HL-60/S4 treated with retinoic acid at 250 ng/mL for 4 days and 3 days (cell line): Measurements from ENCODE around the gene CDAN1.

ENCODE experiments used
- in situ Hi-C: fragments of 300-500 bp; cut with MboI; formaldehyde crosslinking; loops from 2 replicates; pipeline ENCODE4 v1.7.0; 2022; ENCODE audit warnings: low sequenced_read_pairs

CDAN1 gene

GRCh38 chr15:42735382-42736165 lies 1.4 kb downstream of the CDAN1 start:
- in situ Hi-C loops = no loop called here

GRCh38 chr15:42734076-42734672 lies 2.8 kb downstream of the CDAN1 start:
- in situ Hi-C loops = no loop called here

GRCh38 chr15:42733027-42733426 lies 3.9 kb downstream of the CDAN1 start:
- in situ Hi-C loops = no loop called here

- in situ Hi-C loops = no loop called here
Measured at GRCh38 chr15:42732095-42732827, 4.7 kb downstream of the CDAN1 start.

- in situ Hi-C loops = no loop called here
Measured at GRCh38 chr15:42731461-42731860, 5.5 kb downstream of the CDAN1 start.

- in situ Hi-C loops = no loop called here
Measured at GRCh38 chr15:42730536-42730935, 6.4 kb downstream of the CDAN1 start.

GRCh38 chr15:42730135-42730534 lies 6.8 kb downstream of the CDAN1 start:
- in situ Hi-C loops = no loop called here

- in situ Hi-C loops = no loop called here
Measured at GRCh38 chr15:42729409-42729808, 7.5 kb downstream of the CDAN1 start.

- in situ Hi-C loops = no loop called here
Measured at GRCh38 chr15:42728972-42729371, 8.0 kb downstream of the CDAN1 start.

GRCh38 chr15:42728560-42728959 lies 8.4 kb downstream of the CDAN1 start:
- in situ Hi-C loops = no loop called here

- in situ Hi-C loops = no loop called here
Measured at GRCh38 chr15:42727750-42728381, 9.1 kb downstream of the CDAN1 start.

- in situ Hi-C loops = no loop called here
Measured at GRCh38 chr15:42726114-42726513, 10.8 kb downstream of the CDAN1 start.

- in situ Hi-C loops = no loop called here
Measured at GRCh38 chr15:42725331-42725903, 11.5 kb downstream of the CDAN1 start.

- in situ Hi-C loops = no loop called here
Measured at GRCh38 chr15:42724276-42724675, 12.7 kb downstream of the CDAN1 start.

- in situ Hi-C loops = no loop called here
Measured at GRCh38 chr15:42723068-42723467, 13.9 kb downstream of the CDAN1 start.

GRCh38 chr15:42721916-42722315 lies 15.0 kb downstream of the CDAN1 start:
- in situ Hi-C loops = no loop called here

GRCh38 chr15:42721016-42721415 lies 15.9 kb downstream of the CDAN1 start:
- in situ Hi-C loops = no loop called here

- in situ Hi-C loops = no loop called here
Measured at GRCh38 chr15:42720071-42720470, 16.9 kb downstream of the CDAN1 start.

- in situ Hi-C loops = loop anchor here (10.0 kb wide), 1 partner anchor 206 kb away; the partner anchor contains the start of gene TTBK2
Measured at GRCh38 chr15:42719043-42719442, 17.9 kb downstream of the CDAN1 start.

- in situ Hi-C loops = loop anchor here (10.0 kb wide), 1 partner anchor 208 kb away; the partner anchor contains the start of gene TTBK2
Measured at GRCh38 chr15:42716626-42717025, 20.3 kb downstream of the CDAN1 start.

GRCh38 chr15:42716125-42716524 lies 20.8 kb downstream of the CDAN1 start:
- in situ Hi-C loops = loop anchor here (10.0 kb wide), 1 partner anchor 209 kb away; the partner anchor contains the start of gene TTBK2
